Measurements from ENCODE around the gene THSD7B. TPM values are rescaled to one million over a fixed set of nuclear protein-coding genes. Genes with fewer than 3 reads are reported as not detected.

The THSD7B gene
- total and polyA plus RNA-seq, 2 experiments from 2014 or later: 0.86 to 3.8 TPM

GRCh38 chr2:137165968-137166367 lies 400.6 kb downstream of the THSD7B start (continued):
- TF ChIP-seq, protein P1, sequence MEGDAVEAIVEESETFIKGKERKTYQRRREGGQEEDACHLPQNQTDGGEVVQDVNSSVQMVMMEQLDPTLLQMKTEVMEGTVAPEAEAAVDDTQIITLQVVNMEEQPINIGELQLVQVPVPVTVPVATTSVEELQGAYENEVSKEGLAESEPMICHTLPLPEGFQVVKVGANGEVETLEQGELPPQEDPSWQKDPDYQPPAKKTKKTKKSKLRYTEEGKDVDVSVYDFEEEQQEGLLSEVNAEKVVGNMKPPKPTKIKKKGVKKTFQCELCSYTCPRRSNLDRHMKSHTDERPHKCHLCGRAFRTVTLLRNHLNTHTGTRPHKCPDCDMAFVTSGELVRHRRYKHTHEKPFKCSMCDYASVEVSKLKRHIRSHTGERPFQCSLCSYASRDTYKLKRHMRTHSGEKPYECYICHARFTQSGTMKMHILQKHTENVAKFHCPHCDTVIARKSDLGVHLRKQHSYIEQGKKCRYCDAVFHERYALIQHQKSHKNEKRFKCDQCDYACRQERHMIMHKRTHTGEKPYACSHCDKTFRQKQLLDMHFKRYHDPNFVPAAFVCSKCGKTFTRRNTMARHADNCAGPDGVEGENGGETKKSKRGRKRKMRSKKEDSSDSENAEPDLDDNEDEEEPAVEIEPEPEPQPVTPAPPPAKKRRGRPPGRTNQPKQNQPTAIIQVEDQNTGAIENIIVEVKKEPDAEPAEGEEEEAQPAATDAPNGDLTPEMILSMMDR (conservative IDR thresholded peaks at IDR 0.05; ENCODE audit: low read depth in 2 of 2): no peak
- TF ChIP-seq STAT1 (IDR thresholded peaks at IDR 0.05; ENCODE audit: unreplicated experiment): no peak
- no peak for TF ChIP-seq EZH2phosphoT487 (IDR thresholded peaks at IDR 0.05; ENCODE audit: unreplicated experiment)
- TF ChIP-seq POLR2AphosphoS5 (IDR thresholded peaks at IDR 0.05; ENCODE audit: low read depth): no peak
- TF ChIP-seq ZNF331 (CRISPR knock-in tag; IDR thresholded peaks at IDR 0.05; ENCODE audit: low read depth): no peak
- TF ChIP-seq NANOG (IDR thresholded peaks at IDR 0.05; ENCODE audit: borderline replicate concordance): no peak
- TF ChIP-seq, protein P2, sequence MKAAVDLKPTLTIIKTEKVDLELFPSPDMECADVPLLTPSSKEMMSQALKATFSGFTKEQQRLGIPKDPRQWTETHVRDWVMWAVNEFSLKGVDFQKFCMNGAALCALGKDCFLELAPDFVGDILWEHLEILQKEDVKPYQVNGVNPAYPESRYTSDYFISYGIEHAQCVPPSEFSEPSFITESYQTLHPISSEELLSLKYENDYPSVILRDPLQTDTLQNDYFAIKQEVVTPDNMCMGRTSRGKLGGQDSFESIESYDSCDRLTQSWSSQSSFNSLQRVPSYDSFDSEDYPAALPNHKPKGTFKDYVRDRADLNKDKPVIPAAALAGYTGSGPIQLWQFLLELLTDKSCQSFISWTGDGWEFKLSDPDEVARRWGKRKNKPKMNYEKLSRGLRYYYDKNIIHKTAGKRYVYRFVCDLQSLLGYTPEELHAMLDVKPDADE (IDR thresholded peaks at IDR 0.05): no peak

GRCh38 chr2:137167651-137168050 lies 402.3 kb downstream of the THSD7B start:
- H3K79me2 ChIP-seq (replicated peaks; ENCODE audit: insufficient read depth): no peaks in the 10 kb centered on the region
- Mint-ChIP-seq H3K27ac (no peak overlapping the region), H3K9me3 (peaks cover 3% of the 10 kb centered on the region; the same call in 1 of the 3 replicates), H3K4me3 (no peak overlapping the region), H3K36me3 (ENCODE audit: low read depth) (no peaks in the 10 kb centered on the region; the same call in 2 of the 3 replicates), H3K4me1 (no peaks in the 10 kb centered on the region), H3K27me3 (ENCODE audit: insufficient read depth, low read depth, poor library complexity) (peaks cover 1% of the 10 kb centered on the region)
- no peak overlapping the region for H2AFZ ChIP-seq
- no peaks in the 10 kb centered on the region for H3K36me3 ChIP-seq (ENCODE audit: insufficient read depth)
- H3K4me3 ChIP-seq: no peak overlapping the region
- no peaks in the 10 kb centered on the region for H3F3A ChIP-seq (replicated peaks; ENCODE audit: low read depth)
- no peak overlapping the region for H3K4me2 ChIP-seq
- no peaks in the 10 kb centered on the region for H4K20me1 ChIP-seq (replicated peaks; ENCODE audit: insufficient read depth)
- H3K27me3 ChIP-seq (ENCODE audit: insufficient read depth): no peaks in the 10 kb centered on the region
- H3K4me1 ChIP-seq (ENCODE audit: insufficient read depth): no peaks in the 10 kb centered on the region
- H3K27ac ChIP-seq (ENCODE audit: low read depth): no peak overlapping the region
- H3K9me2 ChIP-seq (ENCODE audit: insufficient read depth): peaks cover 5% of the 10 kb centered on the region; the same call in 1 of the 2 replicates
- DNase-seq (ENCODE audit: low spot score): no peak
- ATAC-seq: no peak
- TF ChIP-seq, protein P2 (IDR thresholded peaks at IDR 0.05): no peak
- no peak for TF ChIP-seq JUNB (IDR thresholded peaks at IDR 0.05; ENCODE audit: unreplicated experiment)
- no peak for TF ChIP-seq EZH2 (IDR thresholded peaks at IDR 0.05; ENCODE audit: low read depth, unreplicated experiment)
- TF ChIP-seq EZH2phosphoT487 (IDR thresholded peaks at IDR 0.05; ENCODE audit: unreplicated experiment): no peak
- no peak for TF ChIP-seq CREB1 (CRISPR knock-in tag; IDR thresholded peaks at IDR 0.05; ENCODE audit: low read depth)
- no peak for TF ChIP-seq POLR2AphosphoS5 (IDR thresholded peaks at IDR 0.05; ENCODE audit: low read depth)
- TF ChIP-seq NANOG (IDR thresholded peaks at IDR 0.05; ENCODE audit: borderline replicate concordance): no peak
- no peak for TF ChIP-seq ZNF114 (CRISPR knock-in tag; IDR thresholded peaks at IDR 0.05)
- TF ChIP-seq, protein P1 (conservative IDR thresholded peaks at IDR 0.05; ENCODE audit: low read depth in 2 of 2): no peak
- TF ChIP-seq ZNF331 (CRISPR knock-in tag; IDR thresholded peaks at IDR 0.05; ENCODE audit: low read depth): no peak
- TF ChIP-seq, protein P3, sequence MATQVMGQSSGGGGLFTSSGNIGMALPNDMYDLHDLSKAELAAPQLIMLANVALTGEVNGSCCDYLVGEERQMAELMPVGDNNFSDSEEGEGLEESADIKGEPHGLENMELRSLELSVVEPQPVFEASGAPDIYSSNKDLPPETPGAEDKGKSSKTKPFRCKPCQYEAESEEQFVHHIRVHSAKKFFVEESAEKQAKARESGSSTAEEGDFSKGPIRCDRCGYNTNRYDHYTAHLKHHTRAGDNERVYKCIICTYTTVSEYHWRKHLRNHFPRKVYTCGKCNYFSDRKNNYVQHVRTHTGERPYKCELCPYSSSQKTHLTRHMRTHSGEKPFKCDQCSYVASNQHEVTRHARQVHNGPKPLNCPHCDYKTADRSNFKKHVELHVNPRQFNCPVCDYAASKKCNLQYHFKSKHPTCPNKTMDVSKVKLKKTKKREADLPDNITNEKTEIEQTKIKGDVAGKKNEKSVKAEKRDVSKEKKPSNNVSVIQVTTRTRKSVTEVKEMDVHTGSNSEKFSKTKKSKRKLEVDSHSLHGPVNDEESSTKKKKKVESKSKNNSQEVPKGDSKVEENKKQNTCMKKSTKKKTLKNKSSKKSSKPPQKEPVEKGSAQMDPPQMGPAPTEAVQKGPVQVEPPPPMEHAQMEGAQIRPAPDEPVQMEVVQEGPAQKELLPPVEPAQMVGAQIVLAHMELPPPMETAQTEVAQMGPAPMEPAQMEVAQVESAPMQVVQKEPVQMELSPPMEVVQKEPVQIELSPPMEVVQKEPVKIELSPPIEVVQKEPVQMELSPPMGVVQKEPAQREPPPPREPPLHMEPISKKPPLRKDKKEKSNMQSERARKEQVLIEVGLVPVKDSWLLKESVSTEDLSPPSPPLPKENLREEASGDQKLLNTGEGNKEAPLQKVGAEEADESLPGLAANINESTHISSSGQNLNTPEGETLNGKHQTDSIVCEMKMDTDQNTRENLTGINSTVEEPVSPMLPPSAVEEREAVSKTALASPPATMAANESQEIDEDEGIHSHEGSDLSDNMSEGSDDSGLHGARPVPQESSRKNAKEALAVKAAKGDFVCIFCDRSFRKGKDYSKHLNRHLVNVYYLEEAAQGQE (IDR thresholded peaks at IDR 0.05; ENCODE audit: unreplicated experiment): no peak
